Fibroblast of skin of back (primary cell): ENCODE data around the gene MRPL37.
"Not testable (repeated sequence)": the region's sequence is repeated elsewhere in the genome, so short reads cannot be mapped to it uniquely, and the experiment has no call there.

Experiments used
- DNase-seq: peaks from one replicate; pipeline ENCODE4 v3.0.0-alpha.2; 2013

The MRPL37 gene

DNA sequence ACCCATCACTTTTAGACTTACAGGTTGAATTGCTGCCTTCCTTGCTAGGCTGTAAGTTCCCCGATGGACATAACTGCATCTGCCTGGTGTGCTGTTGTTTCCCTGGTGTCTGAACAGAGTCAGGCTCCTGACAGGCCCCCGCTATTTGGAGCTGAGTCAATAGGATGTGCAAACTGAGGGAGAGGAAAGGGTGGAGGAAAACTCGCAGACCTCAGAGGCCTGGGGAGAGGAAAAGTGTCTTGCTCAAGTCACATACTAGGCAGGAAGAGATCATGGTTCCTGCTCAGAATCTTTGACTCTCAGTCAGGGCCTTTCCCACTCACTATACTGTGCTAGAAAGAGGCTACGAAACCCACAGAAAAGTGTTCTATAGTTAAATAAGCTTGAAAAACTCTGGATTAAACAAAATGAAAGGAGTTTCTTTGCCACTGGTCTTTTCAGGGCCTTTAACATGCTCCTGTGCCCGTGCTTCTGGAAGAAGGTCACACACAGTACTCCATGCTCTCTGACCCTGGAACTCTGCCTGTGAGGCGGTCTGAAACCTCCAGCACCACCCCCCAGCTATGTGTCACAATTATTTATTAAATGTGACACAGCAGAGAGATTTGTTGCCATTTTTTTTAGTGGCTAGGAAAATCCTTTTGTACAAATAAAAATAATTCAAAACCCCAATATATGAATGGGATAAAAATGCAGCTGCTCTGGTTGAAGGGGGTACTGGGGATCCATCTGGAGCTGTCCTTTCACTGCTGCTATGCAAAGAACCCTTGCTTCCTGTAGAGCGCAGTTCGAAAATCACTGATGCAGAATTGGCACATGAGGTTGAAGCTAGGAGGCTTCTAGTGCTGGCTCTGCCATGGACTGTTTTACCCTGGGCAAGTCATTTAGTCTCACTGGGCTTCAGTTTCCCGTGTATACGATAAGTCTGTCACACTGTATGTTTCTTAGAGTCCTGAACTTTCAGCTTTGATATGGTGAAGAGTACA is 27.1 kb upstream of the MRPL37 start:
- peak; percentile 14 for DNase-seq

DNA sequence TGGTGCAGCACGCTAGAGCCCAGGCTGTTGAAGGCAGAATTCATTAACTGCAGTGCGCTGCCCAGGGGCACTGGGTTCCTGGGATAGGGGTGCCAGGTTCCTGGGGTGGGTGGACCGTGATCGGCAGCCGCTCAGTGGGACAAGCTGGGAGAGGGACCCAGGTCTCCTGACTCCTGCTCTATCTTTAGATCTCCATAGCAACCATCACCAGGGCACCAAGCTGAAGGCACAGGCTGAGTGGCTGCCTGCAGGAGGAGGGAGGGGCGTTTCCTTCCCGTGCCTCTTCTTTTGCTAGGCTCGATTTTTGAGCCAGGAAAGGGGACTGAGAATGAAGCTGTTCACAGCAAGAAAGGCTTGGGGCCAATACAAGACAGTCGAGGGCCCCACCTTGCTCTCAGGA is 26.3 kb upstream of the MRPL37 start:
- DNase-seq: no peak

DNA sequence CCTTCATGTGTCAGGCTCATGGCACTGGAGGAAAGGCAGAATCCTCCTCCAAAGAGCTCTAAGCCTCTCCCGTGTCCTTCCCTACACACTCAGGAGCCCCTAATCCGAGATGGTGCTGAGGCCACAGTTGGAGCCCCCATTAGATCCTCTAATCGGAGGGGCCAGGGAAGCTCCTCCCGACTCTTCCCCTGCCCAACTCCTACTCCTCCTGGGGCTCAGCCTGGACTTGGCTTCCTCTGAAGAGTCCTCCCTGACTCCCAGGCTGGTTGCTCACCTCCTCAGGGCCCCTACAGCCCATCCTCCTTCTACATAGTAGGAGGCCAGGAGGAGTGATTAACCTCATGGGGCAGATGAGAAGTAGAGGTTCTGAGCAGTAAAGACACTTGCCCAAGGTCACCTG is 25.9 kb upstream of the MRPL37 start:
- DNase-seq: no peak

DNA sequence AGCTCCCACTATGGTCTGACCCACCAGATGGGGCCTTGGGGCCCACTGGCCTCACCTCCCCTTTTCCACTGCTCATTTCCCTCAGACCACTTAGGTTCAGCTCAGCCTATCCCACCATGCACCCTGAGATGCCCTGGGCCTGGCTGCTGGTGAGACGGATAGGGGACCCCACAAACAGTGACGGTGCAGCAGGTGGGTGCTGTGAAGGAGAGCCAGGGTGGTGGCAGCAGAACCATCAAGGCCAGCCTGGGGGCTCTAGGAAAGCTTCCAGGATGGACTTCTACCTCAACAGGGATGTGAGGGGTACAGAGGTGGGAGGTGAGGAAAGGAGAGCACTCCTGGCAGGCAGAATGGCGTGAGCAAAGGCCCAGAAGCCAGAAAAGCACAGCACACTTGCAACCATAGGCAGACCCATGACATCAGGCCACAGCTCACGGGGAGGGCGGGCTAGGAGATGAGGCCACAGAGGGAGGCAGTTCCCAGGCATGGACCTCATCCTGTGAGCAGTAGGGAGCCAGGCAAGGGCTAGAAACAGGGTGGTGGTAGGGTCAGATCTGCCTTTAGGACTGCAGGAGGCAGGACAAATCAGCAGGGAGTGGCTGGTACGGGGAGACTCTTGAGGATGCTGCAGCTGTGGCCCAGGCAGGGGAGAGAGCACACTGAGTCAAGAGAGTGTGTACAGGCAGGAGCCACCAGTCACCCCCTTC is 23.2 kb upstream of the MRPL37 start:
- no peak for DNase-seq

DNA sequence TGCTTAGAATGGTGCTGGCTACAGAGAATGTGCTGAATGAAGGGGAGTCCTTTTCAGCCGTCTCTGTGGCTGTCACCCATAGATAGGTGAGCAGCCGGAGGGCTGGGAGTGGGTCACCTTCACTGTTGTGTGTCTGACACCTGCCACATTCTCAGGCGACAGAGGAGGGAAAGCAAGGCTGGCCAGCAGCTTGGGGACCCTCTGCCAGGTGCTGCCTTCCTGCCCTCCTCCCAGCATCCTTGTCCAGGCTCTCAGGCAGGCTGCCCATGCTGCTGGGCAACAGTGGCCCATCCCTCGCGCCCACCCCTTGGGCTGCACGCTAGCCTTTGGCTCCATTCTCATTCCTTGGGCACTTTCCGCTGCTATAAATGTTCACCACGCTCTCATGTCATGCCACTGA is 22.2 kb upstream of the MRPL37 start:
- no peak for DNase-seq

DNA sequence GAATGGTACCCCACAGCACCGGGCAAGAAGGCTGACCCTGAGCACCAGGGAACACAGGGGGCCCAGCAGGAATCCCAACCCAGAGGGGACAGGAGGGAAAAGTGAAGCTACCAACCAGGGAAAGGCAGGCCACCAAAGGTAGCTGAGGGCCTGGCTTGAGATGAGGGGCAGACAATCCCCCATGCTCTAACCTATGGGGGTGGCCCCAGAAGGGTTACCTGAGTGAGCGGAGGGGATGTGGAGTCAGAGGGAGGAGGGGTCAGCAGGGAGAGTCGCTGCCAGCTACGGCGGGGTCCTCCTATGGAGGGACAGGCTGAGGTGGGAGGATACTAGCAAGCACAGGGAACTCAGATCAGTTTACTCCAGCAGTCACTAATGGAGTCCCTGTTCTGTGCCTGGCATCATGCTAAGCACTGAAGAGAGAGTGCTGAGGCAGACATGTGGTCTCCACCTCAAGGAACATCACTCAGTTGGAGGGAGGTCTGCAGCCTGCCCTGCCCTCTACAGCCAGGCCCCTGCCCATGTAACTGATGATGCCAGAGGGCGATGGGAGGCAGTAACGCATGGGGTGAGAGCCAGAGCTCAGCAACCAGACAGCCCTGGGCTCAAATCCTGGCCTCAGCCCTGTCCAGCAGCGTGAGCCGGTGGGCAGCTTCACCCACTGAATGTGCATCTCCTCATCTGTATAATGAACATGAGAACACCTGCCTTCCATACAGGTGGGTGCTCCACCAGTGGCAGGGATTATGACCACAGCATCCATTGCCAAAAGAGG is 21.5 kb upstream of the MRPL37 start:
- DNase-seq: no peak

DNA sequence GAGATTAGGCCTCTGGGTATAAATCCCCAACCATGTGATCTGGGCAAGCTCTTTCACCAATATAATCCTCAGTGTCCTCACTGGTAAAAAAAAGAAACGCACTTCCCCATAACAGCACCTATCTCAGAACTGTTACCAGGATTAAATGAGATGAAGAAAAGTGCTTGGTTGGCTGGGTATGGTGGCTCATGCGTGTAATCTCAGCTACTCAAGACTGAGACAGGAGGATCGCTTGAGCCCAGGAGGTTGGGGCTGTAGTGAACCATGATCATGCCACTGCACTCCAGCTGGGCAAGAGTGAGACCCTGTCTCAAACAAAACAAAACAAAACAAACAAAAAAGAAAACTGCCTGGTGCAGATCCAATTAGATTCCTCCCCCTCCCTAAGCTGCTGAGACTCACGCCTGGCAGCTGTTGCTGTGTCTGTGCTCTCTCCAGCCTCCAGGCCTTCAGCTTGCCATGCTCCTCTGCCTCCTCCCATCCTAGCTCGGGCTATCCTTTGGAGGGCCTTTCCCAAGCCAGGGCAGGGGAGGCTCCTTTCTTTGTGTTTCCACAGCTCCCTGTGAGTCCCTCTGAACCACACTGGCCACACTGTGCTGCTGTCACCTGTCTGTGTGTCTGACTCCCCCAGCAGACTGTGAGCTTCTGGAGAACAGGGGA is 19.1 kb upstream of the MRPL37 start:
- DNase-seq: no peak

DNA sequence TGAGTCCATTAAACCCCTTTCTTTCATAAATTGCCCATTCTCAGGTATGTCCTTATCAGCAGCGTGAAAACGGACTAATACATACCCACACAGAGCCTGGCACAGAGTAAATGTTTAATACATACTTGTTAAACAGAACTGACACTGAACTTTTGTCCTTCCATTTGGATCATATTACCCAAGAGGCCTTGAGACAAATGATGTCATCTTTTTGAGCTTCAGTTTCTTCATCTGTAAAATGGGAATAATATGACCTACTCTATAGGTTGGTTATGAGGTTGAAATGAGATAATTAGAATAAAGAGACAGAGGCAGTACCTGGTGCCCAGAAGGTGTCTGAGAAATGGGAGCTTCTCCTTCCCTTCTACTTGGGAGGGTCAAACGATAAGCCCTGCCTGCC is 13.9 kb upstream of the MRPL37 start:
- DNase-seq: no peak

DNA sequence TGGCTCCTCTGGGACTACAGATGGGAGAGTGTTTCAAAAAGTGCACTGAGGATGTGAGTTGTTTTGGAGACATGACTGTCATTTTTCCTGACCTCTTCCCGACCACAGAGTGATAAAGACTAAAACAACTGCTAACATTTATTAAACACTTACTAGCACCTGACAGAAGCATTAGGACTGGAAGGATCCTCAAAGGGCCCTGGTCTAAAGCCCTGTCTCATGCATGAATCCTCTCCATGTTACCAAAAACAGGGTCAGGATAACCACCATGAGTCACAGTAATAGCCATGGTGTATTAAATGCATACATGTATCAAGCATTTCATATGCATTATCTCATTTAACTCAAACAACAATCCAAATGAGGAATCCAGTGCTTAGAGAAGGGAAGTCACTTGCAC is 11.7 kb upstream of the MRPL37 start:
- peak; percentile 27 for DNase-seq

DNA sequence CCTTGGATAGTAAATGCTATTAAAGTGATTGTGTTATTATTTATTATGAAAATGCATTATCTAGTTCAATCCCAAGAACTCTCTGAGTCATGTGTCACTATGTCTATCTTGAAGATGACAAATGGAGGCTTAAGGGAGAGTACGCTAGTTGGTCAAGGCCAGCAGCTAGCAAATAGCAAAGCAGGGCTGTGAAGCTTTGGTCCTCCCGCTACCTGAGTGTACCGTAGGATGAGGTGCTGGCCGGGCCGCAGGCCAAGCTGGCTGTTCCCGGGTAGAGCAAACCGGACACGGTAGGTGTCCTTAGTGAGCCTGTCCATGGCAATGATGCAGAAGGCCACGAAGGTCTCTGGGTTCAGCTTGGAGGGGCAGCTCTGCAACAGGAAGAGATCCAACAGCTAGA is 9.4 kb upstream of the MRPL37 start:
- no peak for DNase-seq

DNA sequence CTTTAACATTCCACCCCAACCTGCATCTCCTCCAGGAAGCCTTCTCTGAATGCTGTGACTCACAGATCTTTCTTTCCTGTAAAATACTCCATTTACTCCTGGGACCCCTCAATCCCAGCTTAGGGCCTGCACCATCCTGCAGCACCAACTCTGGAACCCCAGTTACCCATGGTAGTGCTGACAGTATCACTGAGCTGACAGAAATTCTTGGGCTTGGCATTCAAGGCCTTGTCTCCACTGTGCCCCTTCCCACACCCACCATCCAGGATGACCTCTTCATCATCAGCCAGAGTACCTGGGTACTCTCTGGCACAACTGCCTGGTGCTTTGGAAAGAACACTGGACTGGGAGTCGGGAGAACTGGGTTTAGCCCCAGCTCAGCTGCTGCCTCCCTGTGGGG is 8.4 kb upstream of the MRPL37 start:
- no peak for DNase-seq

DNA sequence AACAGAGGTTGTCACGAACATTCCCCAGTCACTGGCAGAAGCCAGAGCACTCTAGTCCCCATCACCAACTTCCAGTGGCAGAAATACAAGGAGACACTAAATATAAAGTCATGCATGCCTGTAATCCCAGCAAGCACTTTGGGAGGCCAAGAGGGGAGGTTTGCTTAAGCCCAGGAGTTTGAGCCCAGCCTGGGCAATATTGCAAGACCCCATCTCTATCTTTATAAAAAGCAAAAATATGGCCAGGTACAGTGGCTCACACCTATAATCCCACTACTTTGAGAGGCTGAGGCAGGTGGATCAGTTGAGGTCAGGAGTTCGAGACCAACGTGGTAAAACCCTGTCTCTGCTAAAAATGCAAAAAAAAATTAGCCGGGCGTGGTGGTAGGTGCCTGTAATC is 6.5 kb upstream of the MRPL37 start:
- DNase-seq: no peak

DNA sequence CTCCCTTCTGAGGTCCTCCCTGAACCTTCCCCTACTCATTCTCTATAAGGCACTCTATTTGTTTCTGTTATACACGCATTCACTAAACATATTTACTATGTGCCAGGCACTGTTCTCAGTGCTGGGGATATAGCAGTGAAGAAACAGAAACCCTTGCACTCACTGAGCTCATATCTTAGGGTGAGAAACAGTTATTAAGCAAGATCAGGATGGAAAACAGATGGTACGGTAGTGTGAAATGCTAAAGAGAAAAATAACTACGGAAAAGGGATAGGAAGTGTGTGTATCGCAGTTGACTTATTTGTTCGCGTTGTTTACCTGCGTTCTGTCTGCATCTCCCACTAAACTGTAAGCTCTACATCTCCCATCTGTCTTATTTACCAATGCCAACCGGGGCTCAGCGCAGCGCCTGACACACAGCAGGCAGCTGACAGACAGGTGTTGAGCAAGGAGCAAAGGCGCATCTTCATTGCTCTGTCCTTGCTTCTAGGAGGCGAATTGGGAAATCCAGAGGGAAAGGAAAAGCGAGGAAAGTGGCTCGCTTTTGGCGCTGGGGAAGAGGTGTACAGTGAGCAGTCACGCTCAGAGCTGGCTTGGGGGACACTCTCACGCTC is 709 bp upstream of the MRPL37 start:
- DNase-seq: no peak

DNA sequence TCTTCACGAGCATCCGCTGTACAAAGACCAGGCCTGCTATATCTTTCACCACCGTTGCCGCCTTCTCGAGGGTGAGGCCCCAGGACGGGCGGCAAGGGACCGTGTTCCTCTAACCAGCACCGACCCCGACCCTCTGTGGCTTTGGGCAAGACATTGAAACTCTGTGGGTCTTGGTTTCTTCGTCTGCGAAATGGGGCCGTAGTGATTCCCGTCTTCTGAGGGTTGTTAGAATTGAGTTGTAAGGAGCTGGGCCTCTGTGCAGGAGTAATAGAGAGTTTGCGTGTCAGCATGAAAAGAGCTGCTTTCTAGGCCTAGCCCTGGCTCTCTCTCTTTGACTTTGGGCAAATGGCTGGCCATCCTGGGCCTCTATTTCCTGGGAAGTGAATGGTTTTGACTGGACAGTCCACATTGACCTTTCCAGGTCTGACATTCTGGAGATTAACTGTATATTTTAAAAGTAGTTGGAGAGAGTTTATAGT is 591 bp downstream of the MRPL37 start:
- DNase-seq: peak; percentile 8

DNA sequence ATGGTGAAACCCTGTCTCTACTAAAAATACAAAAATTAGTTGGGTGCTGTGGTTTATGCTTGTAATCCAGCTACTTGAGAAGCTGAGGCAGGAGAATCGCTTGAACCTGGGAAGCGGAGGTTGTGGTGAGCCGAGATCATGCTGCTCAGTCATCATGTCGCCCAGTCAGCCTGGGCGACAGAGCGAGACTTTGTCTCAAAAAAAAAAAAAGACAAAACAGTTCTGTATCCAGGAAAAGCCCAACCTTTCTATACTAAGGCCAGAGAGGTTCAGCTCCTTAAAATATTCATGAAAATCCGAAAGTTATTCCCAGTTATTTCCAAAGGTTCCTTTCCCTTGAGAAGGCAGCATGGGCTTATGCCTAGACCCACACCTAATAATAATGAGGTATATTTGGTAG is 4.2 kb downstream of the MRPL37 start:
- no peak for DNase-seq

DNA sequence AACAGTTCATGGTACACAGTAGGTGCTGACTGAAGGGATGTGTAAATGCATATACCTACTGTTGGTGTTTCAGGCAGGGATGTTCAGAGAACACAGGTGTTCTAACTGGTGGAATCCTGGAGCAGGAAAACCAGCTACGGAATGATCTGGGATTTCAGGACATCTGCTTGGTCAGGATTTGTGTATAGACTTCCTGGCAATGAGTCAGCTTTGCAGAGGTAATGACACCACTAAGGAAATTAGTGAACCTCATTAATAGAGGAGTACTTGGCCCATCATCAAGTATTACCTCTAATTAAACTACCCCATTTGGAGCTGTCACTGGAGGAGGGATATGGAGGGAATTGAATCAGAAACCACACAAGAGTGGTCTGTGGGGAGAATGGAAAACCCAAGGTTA is 7.3 kb downstream of the MRPL37 start:
- no peak for DNase-seq

DNA sequence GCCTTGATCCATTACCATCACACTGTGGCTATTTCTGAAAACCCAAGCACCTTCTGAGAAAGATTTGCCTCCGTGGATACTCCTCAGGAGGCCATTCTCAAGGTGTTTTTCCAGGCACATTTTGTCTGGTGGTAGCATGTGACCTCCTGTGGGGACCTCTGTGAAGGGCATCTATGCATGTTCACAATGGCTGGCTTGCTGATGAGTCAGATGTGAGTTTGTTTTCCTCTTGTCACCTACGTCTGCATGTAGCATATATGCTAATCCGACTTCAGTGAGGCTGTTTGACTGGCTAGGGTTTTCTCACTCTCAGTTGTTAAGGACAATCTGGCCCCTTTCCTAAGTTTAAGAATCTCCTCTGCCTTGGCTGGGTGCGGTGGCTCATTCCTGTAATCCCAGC is 7.9 kb downstream of the MRPL37 start:
- not testable (repeated sequence) for DNase-seq

DNA sequence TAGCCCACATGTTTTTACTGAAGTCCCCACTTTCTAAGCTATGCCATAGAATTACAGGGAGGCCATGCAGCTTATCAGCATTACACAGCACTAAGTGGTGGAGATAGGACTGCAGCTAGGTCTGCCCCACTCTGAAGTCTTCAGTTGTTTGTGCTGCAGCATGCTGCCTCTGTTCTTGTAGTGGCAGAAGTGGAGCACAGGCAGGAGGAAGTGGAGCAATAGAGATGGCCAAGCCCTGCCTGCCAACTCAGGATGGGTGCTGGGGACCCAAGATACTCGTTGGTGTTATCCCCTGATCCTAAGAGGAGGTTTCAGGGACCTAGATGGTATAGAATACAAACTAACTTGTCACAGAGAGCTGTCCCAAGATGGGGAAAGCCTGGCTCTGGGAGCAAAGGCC is 12.9 kb downstream of the MRPL37 start:
- DNase-seq: no peak

DNA sequence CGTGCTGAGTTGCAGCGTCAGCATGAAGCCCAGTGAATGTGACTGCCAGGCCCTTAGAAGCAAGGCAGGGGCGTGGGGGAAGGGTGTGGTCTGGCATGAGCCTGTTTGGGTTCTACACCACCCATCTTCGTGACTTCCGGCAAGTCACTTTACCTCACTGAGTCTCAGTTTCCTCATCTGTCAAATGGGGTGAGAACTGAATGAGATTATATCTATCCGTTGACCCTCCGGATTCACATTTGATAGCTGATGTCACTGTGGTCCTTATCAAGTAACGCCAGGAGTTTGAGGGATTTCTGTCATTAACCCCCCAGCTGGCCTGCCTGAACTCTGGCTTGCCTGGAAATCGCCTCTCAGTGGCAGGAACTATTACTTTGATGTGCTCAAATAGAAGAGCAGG is 15.6 kb downstream of the MRPL37 start:
- no peak for DNase-seq

DNA sequence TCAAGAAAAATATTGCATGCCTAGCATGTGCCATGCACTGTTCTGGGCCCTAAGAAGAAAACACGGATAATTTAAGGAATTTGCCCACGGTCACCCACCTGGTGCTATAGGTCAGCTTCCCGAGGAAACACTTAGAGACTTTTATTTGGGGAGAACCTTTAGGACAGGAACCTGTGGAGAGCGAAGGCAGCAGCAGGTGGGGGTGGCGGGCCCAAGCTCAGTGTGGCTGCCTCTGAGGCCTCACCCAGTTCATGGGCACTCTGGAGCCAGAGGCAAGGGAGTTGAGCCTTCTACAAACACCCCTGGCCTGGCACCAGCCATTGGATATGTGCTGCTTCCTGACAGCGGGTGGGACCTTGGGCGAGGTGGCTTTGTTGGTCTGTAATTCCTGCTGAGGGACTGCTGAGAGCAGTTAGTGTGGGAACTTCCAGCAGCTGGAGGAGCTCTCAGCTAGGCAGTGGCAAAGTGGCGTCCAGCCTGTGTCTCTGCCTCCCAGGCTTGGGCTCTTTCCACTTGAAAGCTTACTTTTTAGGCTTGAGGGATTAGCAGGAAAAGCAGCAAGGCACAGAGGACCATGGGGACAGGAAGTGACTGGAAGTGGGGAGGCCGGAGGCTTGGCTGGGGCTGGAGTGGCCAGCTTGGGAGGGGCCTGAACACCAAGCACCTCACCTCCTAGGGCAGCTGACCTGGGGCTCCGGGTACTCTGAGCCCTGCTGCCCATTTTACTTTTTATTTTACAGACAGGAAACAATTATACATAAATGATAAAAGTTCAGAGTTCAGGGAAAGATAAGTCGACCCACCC is 19.1 kb downstream of the MRPL37 start:
- no peak for DNase-seq

DNA sequence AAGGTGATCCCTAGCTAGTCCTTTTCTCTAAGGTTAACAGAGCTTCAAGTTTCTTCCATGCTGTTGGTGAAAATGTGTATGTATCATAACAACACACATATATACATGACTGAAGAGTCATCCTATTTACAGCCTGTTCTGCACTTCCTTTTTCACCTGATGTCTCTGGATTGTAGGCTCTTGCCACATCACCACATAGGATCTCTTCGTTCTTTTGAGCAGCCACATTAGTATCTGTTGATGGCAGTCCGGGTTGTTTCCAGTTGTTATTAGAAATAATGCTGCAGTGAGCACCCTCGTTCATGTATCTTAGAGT is 19.7 kb downstream of the MRPL37 start:
- DNase-seq: no peak
